ENCODE measurements around the gene RAB11FIP4.

RAB11FIP4 gene

DNA sequence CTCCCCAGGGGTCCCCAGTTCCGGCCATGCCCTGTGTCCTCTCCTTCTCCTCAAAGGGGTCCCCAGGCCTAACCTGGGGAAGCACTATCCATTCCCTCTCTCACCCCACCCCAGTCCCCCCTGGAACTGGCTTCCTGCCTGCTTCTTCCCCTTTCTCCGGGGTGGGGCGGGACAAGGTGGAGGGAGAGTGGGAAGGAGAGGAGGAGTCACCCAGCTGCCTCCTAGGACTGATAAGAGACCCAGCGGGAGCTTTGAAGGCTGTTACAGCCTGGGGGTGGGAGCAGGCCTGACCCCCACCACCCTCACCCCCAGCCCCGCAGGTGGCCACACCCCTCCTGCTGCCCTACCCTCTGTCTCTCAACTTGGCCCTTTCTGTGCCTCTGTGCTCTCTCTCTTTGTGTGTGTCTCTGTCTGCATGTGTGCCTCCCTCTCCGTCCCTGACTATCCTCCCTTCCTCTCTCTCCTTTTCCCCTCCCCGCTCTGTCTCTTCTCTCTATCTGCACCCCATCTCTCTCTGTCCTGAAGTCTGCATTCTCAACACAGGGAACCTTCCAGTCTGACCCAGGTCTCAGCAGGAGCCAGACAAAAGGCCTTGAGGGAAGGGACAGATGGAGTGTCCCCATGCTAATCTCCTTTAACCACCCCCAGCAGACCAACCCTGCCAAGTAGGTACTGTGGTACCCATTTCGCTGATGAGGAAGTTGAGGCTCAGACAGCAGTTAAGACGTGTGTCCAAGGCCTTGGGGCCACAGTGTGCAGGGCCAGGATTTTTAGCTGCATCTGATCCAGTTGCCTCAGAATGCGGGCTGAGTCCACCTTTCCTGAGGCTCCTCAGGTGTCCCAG lies 66.1 kb downstream of the RAB11FIP4 start:
- Histone ChIP-seq H3K27ac (no peak overlapping the region), H3K36me3 (ENCODE audit: control insufficient read depth, insufficient read depth, low read length) (no peaks in the 10 kb centered on the region), H3K27me3 (ENCODE audit: control insufficient read depth, insufficient read depth, low read length) (no peaks in the 10 kb centered on the region), H3K79me2 (peaks cover 10% of the 10 kb centered on the region), H3K9me3 (ENCODE audit: control insufficient read depth, low read length) (no peaks in the 10 kb centered on the region), H3K4me2 (ENCODE audit: low read length) (no peak overlapping the region), H3K9ac (no peak overlapping the region), H3K4me1 (no peaks in the 10 kb centered on the region), H3K4me3 (ENCODE audit: low read depth, low read length) (no peak overlapping the region), H2AFZ (no peak overlapping the region)
- TF ChIP-seq, protein P1, sequence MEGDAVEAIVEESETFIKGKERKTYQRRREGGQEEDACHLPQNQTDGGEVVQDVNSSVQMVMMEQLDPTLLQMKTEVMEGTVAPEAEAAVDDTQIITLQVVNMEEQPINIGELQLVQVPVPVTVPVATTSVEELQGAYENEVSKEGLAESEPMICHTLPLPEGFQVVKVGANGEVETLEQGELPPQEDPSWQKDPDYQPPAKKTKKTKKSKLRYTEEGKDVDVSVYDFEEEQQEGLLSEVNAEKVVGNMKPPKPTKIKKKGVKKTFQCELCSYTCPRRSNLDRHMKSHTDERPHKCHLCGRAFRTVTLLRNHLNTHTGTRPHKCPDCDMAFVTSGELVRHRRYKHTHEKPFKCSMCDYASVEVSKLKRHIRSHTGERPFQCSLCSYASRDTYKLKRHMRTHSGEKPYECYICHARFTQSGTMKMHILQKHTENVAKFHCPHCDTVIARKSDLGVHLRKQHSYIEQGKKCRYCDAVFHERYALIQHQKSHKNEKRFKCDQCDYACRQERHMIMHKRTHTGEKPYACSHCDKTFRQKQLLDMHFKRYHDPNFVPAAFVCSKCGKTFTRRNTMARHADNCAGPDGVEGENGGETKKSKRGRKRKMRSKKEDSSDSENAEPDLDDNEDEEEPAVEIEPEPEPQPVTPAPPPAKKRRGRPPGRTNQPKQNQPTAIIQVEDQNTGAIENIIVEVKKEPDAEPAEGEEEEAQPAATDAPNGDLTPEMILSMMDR (IDR thresholded peaks at IDR 0.05), result no peak

DNA sequence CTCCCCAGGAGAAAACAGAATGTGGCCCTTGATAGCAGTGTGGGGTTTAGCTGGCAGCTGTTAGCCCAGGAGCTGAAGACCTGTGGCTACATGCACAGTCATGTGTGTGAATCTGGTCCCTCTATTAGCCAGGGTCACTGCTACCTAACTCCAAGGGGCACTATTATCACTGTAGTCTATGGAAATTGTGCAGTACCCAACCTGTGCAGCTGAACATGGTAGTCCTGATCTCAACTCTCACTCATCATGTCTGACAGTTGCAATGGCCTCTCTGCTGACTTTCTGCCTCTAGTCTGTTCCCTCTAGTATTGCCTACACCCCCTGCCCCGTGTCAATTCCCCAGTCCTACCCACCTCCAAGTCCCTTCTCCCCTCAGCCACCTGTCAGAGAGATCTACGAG lies 67.4 kb downstream of the RAB11FIP4 start:
- H3K36me3 ChIP-seq (ENCODE audit: control insufficient read depth, insufficient read depth, low read length), result no peaks in the 10 kb centered on the region
- H3K4me1 ChIP-seq, result no peaks in the 10 kb centered on the region
- no peak overlapping the region for H3K4me2 ChIP-seq (ENCODE audit: low read length)
- no peaks in the 10 kb centered on the region for H3K9me3 ChIP-seq (ENCODE audit: control insufficient read depth, low read length)
- peaks cover 7% of the 10 kb centered on the region for H3K79me2 ChIP-seq
- no peak overlapping the region for H3K9ac ChIP-seq
- H3K27me3 ChIP-seq (ENCODE audit: control insufficient read depth, insufficient read depth, low read length), result no peaks in the 10 kb centered on the region
- H3K4me3 ChIP-seq (ENCODE audit: low read depth, low read length), result no peak overlapping the region
- no peak overlapping the region for H3K27ac ChIP-seq
- TF ChIP-seq, protein P1 (IDR thresholded peaks at IDR 0.05), result no peak
- H2AFZ ChIP-seq, result no peak overlapping the region

DNA sequence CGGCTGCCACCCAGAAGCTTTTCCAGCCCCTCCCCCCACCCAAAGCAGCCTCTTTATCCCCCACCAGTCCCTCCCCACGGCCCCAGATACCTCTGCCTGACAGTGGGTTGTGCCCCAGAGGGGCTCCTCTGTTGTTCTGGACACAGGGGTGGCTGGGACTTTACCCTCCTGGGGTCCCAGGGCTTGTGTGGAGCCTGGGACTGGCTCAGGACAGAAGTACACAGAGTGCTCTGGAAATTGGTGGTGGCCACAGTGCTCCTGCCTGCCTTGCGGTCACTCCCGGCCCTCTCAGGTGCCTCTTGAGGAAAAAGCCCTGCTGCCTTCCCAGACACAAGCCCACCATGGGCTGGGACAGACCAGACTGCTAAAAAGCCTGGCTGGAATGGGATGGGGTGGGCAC lies 68.2 kb downstream of the RAB11FIP4 start:
- TF ChIP-seq, protein P1 (IDR thresholded peaks at IDR 0.05), result no peak
- Histone ChIP-seq H3K4me1 (no peaks in the 10 kb centered on the region), H2AFZ (no peak overlapping the region), H3K27me3 (ENCODE audit: control insufficient read depth, insufficient read depth, low read length) (no peaks in the 10 kb centered on the region), H3K4me2 (ENCODE audit: low read length) (no peak overlapping the region), H3K79me2 (peaks cover 7% of the 10 kb centered on the region), H3K4me3 (ENCODE audit: low read depth, low read length) (no peak overlapping the region), H3K27ac (no peak overlapping the region), H3K9me3 (ENCODE audit: control insufficient read depth, low read length) (no peaks in the 10 kb centered on the region), H3K9ac (no peak overlapping the region), H3K36me3 (ENCODE audit: control insufficient read depth, insufficient read depth, low read length) (no peaks in the 10 kb centered on the region)

DNA sequence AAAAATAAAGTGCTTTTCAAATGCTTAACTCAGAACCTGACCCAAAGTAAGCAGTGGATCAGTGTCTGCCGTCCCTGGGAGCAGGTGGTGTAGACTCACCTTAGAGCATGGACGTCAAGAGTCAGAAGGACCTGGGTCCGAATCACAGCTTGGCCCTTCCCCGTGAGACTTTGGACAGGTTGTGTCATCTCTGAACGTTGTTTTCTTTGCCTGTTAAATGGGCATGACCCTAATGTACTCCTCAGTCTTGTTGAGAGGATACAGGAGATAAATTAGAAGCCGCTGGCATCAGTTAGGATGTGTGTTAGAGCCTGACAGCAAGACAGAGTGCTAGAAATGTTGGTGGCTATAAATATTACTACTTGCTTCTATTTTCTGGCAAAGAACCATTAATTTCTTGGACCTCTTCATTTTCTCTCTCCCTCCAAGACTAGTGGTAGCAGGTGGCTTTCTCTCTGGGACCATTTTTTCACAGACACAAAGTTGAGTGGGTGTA lies 68.8 kb downstream of the RAB11FIP4 start:
- Histone ChIP-seq H3K79me2 (peaks cover 6% of the 10 kb centered on the region), H3K4me1 (no peaks in the 10 kb centered on the region), H3K4me2 (ENCODE audit: low read length) (no peak overlapping the region), H3K4me3 (ENCODE audit: low read depth, low read length) (no peak overlapping the region), H3K9me3 (ENCODE audit: control insufficient read depth, low read length) (no peaks in the 10 kb centered on the region), H2AFZ (no peak overlapping the region), H3K36me3 (ENCODE audit: control insufficient read depth, insufficient read depth, low read length) (no peaks in the 10 kb centered on the region), H3K27me3 (ENCODE audit: control insufficient read depth, insufficient read depth, low read length) (no peaks in the 10 kb centered on the region), H3K27ac (no peak overlapping the region), H3K9ac (no peak overlapping the region)
- TF ChIP-seq, protein P1 (IDR thresholded peaks at IDR 0.05), result no peak
